Mesenchymal stem cell (in vitro differentiated cells and primary cell): ENCODE measurements around the gene KRTAP10-10.
"Not testable (repeated sequence)": the region's sequence is repeated elsewhere in the genome, so short reads cannot be mapped to it uniquely, and the experiment has no call there.

Experiments used
- DNase-seq: peaks from one replicate; pipeline ENCODE4 v3.0.0-alpha.2; 2013
- H2AFZ ChIP-seq: one replicate; pipeline ENCODE4 v1.6.1; 2013; ENCODE audit warnings: low read depth, mild to moderate bottlenecking, control low read depth, inconsistent platforms, low read length, moderate library complexity
- H2AK5ac ChIP-seq: 2 replicates; pipeline ENCODE4 v1.6.1; 2013; ENCODE audit warnings: low read length, moderate library complexity, mild to moderate bottlenecking, inconsistent platforms; ENCODE audit not compliant: severe bottlenecking
- H2BK120ac ChIP-seq: one replicate; pipeline ENCODE4 v1.6.1; 2013; ENCODE audit warnings: low read depth, mild to moderate bottlenecking, inconsistent platforms, low read length, moderate library complexity
- H2BK12ac ChIP-seq, 2 experiments: one replicate each; pipeline ENCODE4 v1.6.1; 2013; ENCODE audit warnings: inconsistent platforms in 2 of 2, low read length in 2 of 2, mild to moderate bottlenecking in 2 of 2, moderate library complexity in 2 of 2, control low read depth in 1 of 2
- H2BK15ac ChIP-seq: one replicate; pipeline ENCODE4 v1.6.1; 2013; ENCODE audit warnings: mild to moderate bottlenecking, low read depth, inconsistent platforms; ENCODE audit not compliant: poor library complexity, severe bottlenecking
- H2BK5ac ChIP-seq: 2 replicates; pipeline ENCODE4 v1.6.1; 2013; ENCODE audit warnings: low read depth, mild to moderate bottlenecking, low read length, control low read depth, inconsistent platforms; ENCODE audit not compliant: poor library complexity, severe bottlenecking
- H3K14ac ChIP-seq, 2 experiments: one replicate each; pipeline ENCODE4 v1.6.1; 2013; ENCODE audit warnings: inconsistent platforms in 2 of 2, low read length in 2 of 2, control low read depth in 1 of 2, mild to moderate bottlenecking in 1 of 2, moderate library complexity in 1 of 2
- H3K18ac ChIP-seq, 2 experiments: one replicate each; pipeline ENCODE4 v1.6.1; 2013; ENCODE audit warnings: inconsistent platforms in 2 of 2, low read length in 2 of 2, control low read depth in 1 of 2, low read depth in 1 of 2, mild to moderate bottlenecking in 1 of 2
- H3K23ac ChIP-seq, 2 experiments: one replicate each; pipeline ENCODE4 v1.6.1; 2013; ENCODE audit warnings: inconsistent platforms in 2 of 2, low read length in 2 of 2, mild to moderate bottlenecking in 2 of 2, moderate library complexity in 2 of 2, control low read depth in 1 of 2
- H3K27ac ChIP-seq: 2 replicates; pipeline ENCODE4 v1.5.1; 2013; ENCODE audit warnings: mild to moderate bottlenecking, moderate library complexity, low read length, control low read depth, inconsistent platforms; ENCODE audit not compliant: poor library complexity, severe bottlenecking
- H3K27me3 ChIP-seq, 2 experiments: 2 replicates each; pipeline versions ENCODE4 v1.6.1 to v1.7.0; 2013; ENCODE audit warnings: low read length in 2 of 2, mild to moderate bottlenecking in 2 of 2, moderate library complexity in 2 of 2, control low read depth in 1 of 2, inconsistent platforms in 1 of 2; ENCODE audit not compliant: control insufficient read depth in 1 of 2, insufficient read depth in 1 of 2
- H3K36me3 ChIP-seq, 2 experiments: 2 replicates each; pipeline versions ENCODE4 v1.6.1 to v1.7.0; 2013; ENCODE audit warnings: low read length in 2 of 2, control low read depth in 1 of 2, inconsistent platforms in 1 of 2, low read depth in 1 of 2, mild to moderate bottlenecking in 1 of 2; ENCODE audit not compliant: insufficient read depth in 2 of 2, control insufficient read depth in 1 of 2
- H3K4ac ChIP-seq, 2 experiments: one replicate each; pipeline ENCODE4 v1.6.1; 2013; ENCODE audit warnings: inconsistent platforms in 2 of 2, low read length in 2 of 2, mild to moderate bottlenecking in 2 of 2, moderate library complexity in 2 of 2, control low read depth in 1 of 2, low read depth in 1 of 2
- H3K4me1 ChIP-seq: 2 replicates; pipeline ENCODE4 v1.6.1; 2013; ENCODE audit warnings: low read depth, low read length, control low read depth; ENCODE audit not compliant: control insufficient read depth, insufficient read depth
- H3K4me2 ChIP-seq: 2 replicates; pipeline ENCODE4 v1.6.1; 2013; ENCODE audit warnings: low read length, mild to moderate bottlenecking, inconsistent platforms; ENCODE audit not compliant: poor library complexity, severe bottlenecking
- H3K4me3 ChIP-seq, 2 experiments: 2 replicates each; pipeline versions ENCODE4 v1.5.1 to v1.7.0; 2013; ENCODE audit warnings: low read length in 2 of 2, mild to moderate bottlenecking in 2 of 2, control low read depth in 1 of 2, low read depth in 1 of 2; ENCODE audit not compliant: insufficient read depth in 1 of 2
- H3K79me1 ChIP-seq: replicated peaks from 2 replicates; pipeline ENCODE4 v1.6.1; 2013; ENCODE audit warnings: mild to moderate bottlenecking, control low read depth, low read length, inconsistent platforms; ENCODE audit not compliant: poor library complexity, severe bottlenecking
- H3K9ac ChIP-seq: 2 replicates; pipeline ENCODE4 v1.7.0; 2013; ENCODE audit warnings: mild to moderate bottlenecking, low read length, moderate library complexity
- H3K9me3 ChIP-seq: 2 replicates; pipeline ENCODE4 v1.7.0; 2013; ENCODE audit warnings: mild to moderate bottlenecking, low read length; ENCODE audit not compliant: control insufficient read depth
- H4K8ac ChIP-seq: one replicate; pipeline ENCODE4 v1.6.1; 2013; ENCODE audit warnings: inconsistent platforms, mild to moderate bottlenecking, low read length, moderate library complexity
- H4K91ac ChIP-seq: one replicate; pipeline ENCODE4 v1.6.1; 2013; ENCODE audit warnings: mild to moderate bottlenecking, low read length, inconsistent platforms
- WGBS: methylation state at CpG from one replicate; pipeline ENCODE4 v1.1.7; 2013; ENCODE audit warnings: mixed read lengths; 5-methylcytosine and 5-hydroxymethylcytosine counted together

The KRTAP10-10 gene

GRCh38 chr21:44598061-44598460, 39.1 kb upstream of the KRTAP10-10 start:
- no peak overlapping the region for H2AFZ ChIP-seq
- no peaks in the 10 kb centered on the region for H3K4me1 ChIP-seq
- no peak overlapping the region for H4K91ac ChIP-seq
- no peak overlapping the region for H2AK5ac ChIP-seq
- peaks cover 19 to 44% of the 10 kb centered on the region in 2 experiments for H3K27me3 ChIP-seq
- no peak overlapping the region for H4K8ac ChIP-seq
- no peak overlapping the region for H3K4ac ChIP-seq
- H3K27ac ChIP-seq, result no peak overlapping the region
- no peaks in the 10 kb centered on the region for H3K36me3 ChIP-seq
- no peak overlapping the region for H2BK15ac ChIP-seq
- no peak overlapping the region for H3K4me3 ChIP-seq
- no peak overlapping the region for H3K4me2 ChIP-seq
- no peaks in the 10 kb centered on the region for H3K79me1 ChIP-seq
- no peak overlapping the region for H3K9ac ChIP-seq
- no peak overlapping the region for H3K14ac ChIP-seq
- H2BK12ac ChIP-seq, result no peak overlapping the region
- H2BK5ac ChIP-seq, result no peak overlapping the region
- WGBS, result 63% methylated on average over 11 of the region's 11 CpGs
- H3K9me3 ChIP-seq, result peaks cover 3% of the 10 kb centered on the region
- H2BK120ac ChIP-seq, result no peak overlapping the region
- H3K23ac ChIP-seq, result no peak overlapping the region
- H3K18ac ChIP-seq, result no peak overlapping the region
- no peak for DNase-seq

- H4K8ac ChIP-seq, result no peak overlapping the region
- no peak overlapping the region for H3K27ac ChIP-seq
- H2BK15ac ChIP-seq, result no peak overlapping the region
- H3K4me1 ChIP-seq, result no peaks in the 10 kb centered on the region
- H2AK5ac ChIP-seq, result no peak overlapping the region
- no peaks in the 10 kb centered on the region for H3K36me3 ChIP-seq
- peaks cover 5 to 32% of the 10 kb centered on the region in 2 experiments for H3K27me3 ChIP-seq
- peaks cover 3% of the 10 kb centered on the region for H3K9me3 ChIP-seq
- H3K4ac ChIP-seq, result no peak overlapping the region
- H3K18ac ChIP-seq, result no peak overlapping the region
- H2BK12ac ChIP-seq, result no peak overlapping the region
- no peak overlapping the region for H2AFZ ChIP-seq
- H2BK120ac ChIP-seq, result no peak overlapping the region
- H2BK5ac ChIP-seq, result no peak overlapping the region
- no peak overlapping the region for H3K4me2 ChIP-seq
- H3K79me1 ChIP-seq, result no peaks in the 10 kb centered on the region
- no peak for DNase-seq
- no peak overlapping the region for H4K91ac ChIP-seq
- 92% methylated on average over 8 of the region's 8 CpGs for WGBS
- no peak overlapping the region for H3K23ac ChIP-seq
- H3K14ac ChIP-seq, result no peak overlapping the region
- H3K9ac ChIP-seq, result no peak overlapping the region
- no peak overlapping the region for H3K4me3 ChIP-seq
Measured at GRCh38 chr21:44599264-44600029, 37.7 kb upstream of the KRTAP10-10 start.

- H2BK15ac ChIP-seq, H3K27ac ChIP-seq, H3K4me1 ChIP-seq, H3K4me3 ChIP-seq, H3K36me3 ChIP-seq, H2BK5ac ChIP-seq, DNase-seq, H3K4me2 ChIP-seq, H2AFZ ChIP-seq, H3K4ac ChIP-seq, H4K8ac ChIP-seq, H3K23ac ChIP-seq, H4K91ac ChIP-seq, H2AK5ac ChIP-seq, H3K18ac ChIP-seq, H3K9ac ChIP-seq, H3K79me1 ChIP-seq, H2BK120ac ChIP-seq, H2BK12ac ChIP-seq, H3K9me3 ChIP-seq, H3K14ac ChIP-seq: not testable (repeated sequence)
- H3K27me3 ChIP-seq, result peaks cover 3 to 28% of the 10 kb centered on the region in 2 experiments
- 83% methylated on average over 20 of the region's 23 CpGs for WGBS
Measured at GRCh38 chr21:44600118-44600978, 36.8 kb upstream of the KRTAP10-10 start, which contains the start of gene KRTAP10-7. Gene KRTAP10-7, plus strand, starts transcription at chr21:44600597. Its CDS starts 25 bp downstream, at chr21:44600622.

- not testable (repeated sequence) for H3K27ac ChIP-seq, H2AFZ ChIP-seq, H2BK5ac ChIP-seq, H3K4me3 ChIP-seq, H2AK5ac ChIP-seq, H2BK120ac ChIP-seq, H3K14ac ChIP-seq, H4K91ac ChIP-seq, H3K4me1 ChIP-seq, H3K18ac ChIP-seq, H3K79me1 ChIP-seq, H3K4ac ChIP-seq, H3K23ac ChIP-seq, DNase-seq, H3K9ac ChIP-seq, H3K4me2 ChIP-seq, H3K9me3 ChIP-seq, H3K36me3 ChIP-seq, H2BK12ac ChIP-seq, H2BK15ac ChIP-seq, H4K8ac ChIP-seq
- peaks cover 3 to 21% of the 10 kb centered on the region in 2 experiments for H3K27me3 ChIP-seq
- 78% methylated on average over 10 of the region's 10 CpGs for WGBS
Measured at GRCh38 chr21:44601091-44601490, 36.1 kb upstream of the KRTAP10-10 start.
